Esophagus (tissue), 2 donors: ENCODE measurements around the gene CRMP1. TPM values are rescaled to one million over a fixed set of nuclear protein-coding genes. Genes with fewer than 3 reads are reported as not detected.

Experiments used
- H3K27ac ChIP-seq, 2 donors: one replicate each; pipeline ENCODE4 v1.5.1; 2013; ENCODE audit warnings: low read depth in 2 of 2, mild to moderate bottlenecking in 2 of 2, inconsistent platforms in 1 of 2, low read length in 1 of 2, moderate library complexity in 1 of 2
- H3K27me3 ChIP-seq, 2 donors: one replicate each; pipeline ENCODE4 v1.6.1; 2013; ENCODE audit warnings: low read length in 2 of 2, control low read depth in 1 of 2, mild to moderate bottlenecking in 1 of 2; ENCODE audit not compliant: insufficient read depth in 2 of 2, control insufficient read depth in 1 of 2
- H3K36me3 ChIP-seq, 2 donors: one replicate each; pipeline ENCODE4 v1.6.1; 2013; ENCODE audit warnings: low read length in 1 of 2; ENCODE audit not compliant: control insufficient read depth in 2 of 2, insufficient read depth in 2 of 2
- H3K4me1 ChIP-seq, 2 donors: one replicate each; pipeline ENCODE4 v1.6.1; 2013; ENCODE audit warnings: low read length in 1 of 2; ENCODE audit not compliant: control insufficient read depth in 2 of 2, insufficient read depth in 2 of 2
- H3K4me3 ChIP-seq, 2 donors: one replicate each; pipeline ENCODE4 v1.5.1; 2013; ENCODE audit warnings: low read length in 2 of 2, mild to moderate bottlenecking in 2 of 2, low read depth in 1 of 2, moderate library complexity in 1 of 2
- H3K9me3 ChIP-seq, 2 donors: one replicate each; pipeline ENCODE4 v1.6.1; 2013; ENCODE audit warnings: mild to moderate bottlenecking in 2 of 2, low read depth in 1 of 2, low read length in 1 of 2, moderate library complexity in 1 of 2; ENCODE audit not compliant: control insufficient read depth in 2 of 2, insufficient read depth in 1 of 2
- WGBS, 2 donors: extraction: QIAGEN DNeasy Blood & Tissue Kit; methylation state at CpG; one replicate each; pipeline ENCODE4 v1.1.7; 2013; 5-methylcytosine and 5-hydroxymethylcytosine counted together
- polyA plus RNA-seq, 2 donors: library from polyadenylated mRNA; stranded (reverse); fragments of 200-250 nt; gene quantifications; one replicate each; pipeline ENCODE4 v1.2.3, GENCODE V29; 2013
- donor health status: healthy with polysubstance abuse.
- donor health status: Bipolar disorder and iron deficiency.

Gene CRMP1
- polyA plus RNA-seq, 2 donors: 0.35 to 2.3 TPM

DNA sequence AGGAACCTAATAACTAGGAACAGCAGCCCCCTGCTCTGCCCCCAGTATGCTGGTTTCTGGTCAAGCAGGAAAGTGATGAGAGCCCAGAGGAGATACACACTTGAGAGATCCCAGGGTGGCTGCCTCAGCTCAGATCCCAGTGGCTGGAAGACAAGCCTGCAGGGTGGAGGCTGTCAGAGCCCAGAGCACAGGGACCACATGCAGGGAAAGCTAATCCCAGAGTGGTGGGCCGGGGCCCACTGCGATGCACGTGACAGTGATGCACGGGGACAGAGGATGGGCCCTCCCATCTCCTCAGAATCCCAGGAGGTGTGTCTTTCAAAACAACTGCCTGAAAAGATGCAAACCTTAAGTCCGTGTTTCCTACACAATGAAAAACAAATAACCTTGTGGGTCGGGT lies 29.1 kb upstream of the CRMP1 start:
- 39 to 41% methylated on average over 6 of the region's 6 CpGs for WGBS, 2 donors
- Histone ChIP-seq H3K27me3 (peaks cover 0 to 3% of the 10 kb centered on the region in 2 donors), H3K4me1 (no peaks in the 10 kb centered on the region), H3K27ac (no peak overlapping the region), H3K4me3 (no peak overlapping the region), H3K9me3 (peaks cover 0 to 5% of the 10 kb centered on the region in 2 donors), H3K36me3 (no peaks in the 10 kb centered on the region)

DNA sequence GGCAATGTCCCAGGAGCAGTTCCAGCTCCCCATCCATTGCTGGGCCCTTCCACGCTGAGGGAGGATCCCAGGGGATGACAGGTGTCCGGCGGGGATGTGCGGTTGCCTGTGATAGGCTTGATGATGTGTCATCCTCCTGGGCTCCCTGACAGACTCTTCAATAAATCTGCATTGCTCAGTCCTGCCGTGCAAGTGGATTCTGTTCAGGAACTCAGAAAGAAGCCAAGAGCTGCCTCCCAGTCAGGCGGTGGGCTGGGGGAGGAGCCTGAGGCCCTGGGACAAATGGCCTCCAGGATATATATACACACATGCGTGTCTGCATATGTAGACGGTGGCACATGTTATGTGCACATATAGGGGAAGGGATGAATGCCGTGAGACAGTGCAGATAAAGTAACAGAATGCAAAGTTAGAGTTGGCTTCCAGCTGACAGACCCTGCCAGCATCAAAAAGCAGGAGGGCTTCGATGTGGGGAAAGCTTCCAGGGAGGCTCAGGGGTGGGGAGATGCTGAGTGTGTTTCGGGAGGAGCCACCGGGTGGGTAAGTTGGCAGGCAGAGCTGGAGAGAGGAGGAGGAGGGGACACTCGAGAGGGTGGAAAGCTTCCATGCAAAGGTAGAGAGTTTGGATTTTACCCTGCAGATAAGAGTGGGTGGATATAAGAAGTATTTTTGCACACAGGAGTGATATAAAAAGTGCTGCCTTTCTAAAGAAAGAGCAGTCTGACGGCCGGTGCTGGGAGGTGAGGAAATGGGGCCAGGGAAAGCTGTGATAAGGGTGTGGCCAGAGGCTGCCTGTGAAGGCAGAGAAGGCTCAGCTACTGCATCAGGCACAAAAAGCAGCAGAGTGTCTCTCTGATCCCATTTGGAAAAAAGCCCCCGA lies 28.5 kb upstream of the CRMP1 start:
- no peaks in the 10 kb centered on the region for H3K4me1 ChIP-seq
- WGBS, 2 donors: 25 to 36% methylated on average over 16 of the region's 16 CpGs
- peaks cover 0 to 3% of the 10 kb centered on the region in 2 donors for H3K27me3 ChIP-seq
- H3K9me3 ChIP-seq: peaks cover 0 to 5% of the 10 kb centered on the region in 2 donors
- H3K27ac ChIP-seq: no peak overlapping the region
- no peak overlapping the region for H3K4me3 ChIP-seq
- H3K36me3 ChIP-seq: no peaks in the 10 kb centered on the region

- Histone ChIP-seq H3K27me3 (peaks cover 0 to 3% of the 10 kb centered on the region in 2 donors), H3K4me1 (no peaks in the 10 kb centered on the region), H3K36me3 (no peaks in the 10 kb centered on the region), H3K9me3 (peaks cover 0 to 3% of the 10 kb centered on the region in 2 donors), H3K27ac (no peak overlapping the region), H3K4me3 (no peak overlapping the region)
- 71 to 80% methylated on average over 7 of the region's 7 CpGs for WGBS, 2 donors
Observed at GRCh38 chr4:5919571-5919970, 26.7 kb upstream of the CRMP1 start.

DNA sequence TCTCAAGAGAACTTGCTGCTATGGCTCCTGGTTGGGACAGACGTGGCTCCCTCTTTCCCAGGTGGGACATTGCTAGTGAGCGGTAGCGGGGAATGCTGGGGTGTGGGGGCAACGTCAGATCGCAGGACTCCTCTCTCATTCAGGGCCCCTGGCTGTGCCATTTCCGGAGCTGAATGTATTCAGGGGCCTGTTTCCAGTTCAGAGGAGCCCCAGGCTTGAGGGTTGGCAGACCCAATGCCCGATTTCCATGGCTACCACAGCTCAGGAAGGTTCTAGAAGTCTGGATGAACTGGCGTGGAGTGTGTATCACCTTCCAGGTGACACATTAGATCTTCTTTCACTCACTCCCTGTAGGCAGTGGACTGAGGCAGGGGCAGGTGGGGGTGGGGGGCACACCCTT lies 26.2 kb upstream of the CRMP1 start:
- H3K27me3 ChIP-seq: peaks cover 0 to 3% of the 10 kb centered on the region in 2 donors
- no peak overlapping the region for H3K27ac ChIP-seq
- no peaks in the 10 kb centered on the region for H3K4me1 ChIP-seq
- H3K9me3 ChIP-seq: peaks cover 0 to 3% of the 10 kb centered on the region in 2 donors
- H3K36me3 ChIP-seq: no peaks in the 10 kb centered on the region
- WGBS, 2 donors: 78 to 83% methylated on average over 8 of the region's 8 CpGs
- H3K4me3 ChIP-seq: no peak overlapping the region

DNA sequence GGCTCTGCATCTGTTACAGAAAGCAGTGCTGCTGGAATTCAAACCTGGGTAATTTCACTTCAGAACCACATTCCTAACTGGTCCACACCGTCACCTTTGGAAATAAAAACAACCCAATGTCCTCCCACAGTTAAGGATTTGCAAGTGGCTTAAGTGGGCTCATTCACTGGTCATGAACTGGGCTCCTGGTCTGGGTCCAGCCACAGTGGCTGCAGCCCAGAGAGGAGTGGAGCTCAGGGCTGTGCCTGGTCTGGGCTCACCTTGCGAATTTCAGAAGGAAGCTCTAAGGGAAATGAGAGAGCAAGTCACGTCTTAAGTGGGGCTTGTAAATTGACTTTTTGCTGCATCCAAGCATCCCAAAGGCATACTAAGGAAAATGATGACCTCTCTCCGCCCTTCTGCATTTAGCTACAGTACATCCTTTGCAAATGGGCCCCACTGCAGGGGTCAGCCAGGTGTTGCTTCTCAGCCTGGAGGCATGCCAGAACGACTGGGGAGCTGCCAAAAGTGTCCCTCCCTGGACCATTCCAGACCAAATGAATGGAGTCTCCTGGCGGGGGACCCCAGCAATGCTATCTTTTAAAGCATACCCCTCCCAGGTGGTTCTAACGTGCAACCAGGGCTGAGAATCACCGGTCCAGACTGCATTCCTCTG lies 25.6 kb upstream of the CRMP1 start:
- 50 to 51% methylated on average over 8 of the region's 8 CpGs for whole genome bisulfite sequencing, 2 donors
- no peak overlapping the region for H3K27ac ChIP-seq
- H3K27me3 ChIP-seq: peaks cover 0 to 3% of the 10 kb centered on the region in 2 donors
- peaks cover 0 to 3% of the 10 kb centered on the region in 2 donors for H3K9me3 ChIP-seq
- no peaks in the 10 kb centered on the region for H3K4me1 ChIP-seq
- H3K4me3 ChIP-seq: no peak overlapping the region
- no peaks in the 10 kb centered on the region for H3K36me3 ChIP-seq

- Histone ChIP-seq H3K36me3 (no peaks in the 10 kb centered on the region), H3K4me1 (no peaks in the 10 kb centered on the region), H3K9me3 (peaks cover 0 to 3% of the 10 kb centered on the region in 2 donors), H3K27me3 (peaks cover 0 to 3% of the 10 kb centered on the region in 2 donors), H3K27ac (no peak overlapping the region), H3K4me3 (no peak overlapping the region)
- 44 to 46% methylated on average over 11 of the region's 11 CpGs for WGBS, 2 donors
Observed at GRCh38 chr4:5917672-5918071, 24.8 kb upstream of the CRMP1 start.

GRCh38 chr4:5916229-5916628 lies 23.3 kb upstream of the CRMP1 start:
- Histone ChIP-seq H3K27me3 (peaks cover 0 to 3% of the 10 kb centered on the region in 2 donors), H3K36me3 (no peaks in the 10 kb centered on the region), H3K9me3 (peaks cover 0 to 5% of the 10 kb centered on the region in 2 donors), H3K27ac (no peak overlapping the region), H3K4me1 (no peaks in the 10 kb centered on the region), H3K4me3 (no peak overlapping the region)
- 40 to 60% methylated on average over 3 of the region's 3 CpGs for WGBS, 2 donors

DNA sequence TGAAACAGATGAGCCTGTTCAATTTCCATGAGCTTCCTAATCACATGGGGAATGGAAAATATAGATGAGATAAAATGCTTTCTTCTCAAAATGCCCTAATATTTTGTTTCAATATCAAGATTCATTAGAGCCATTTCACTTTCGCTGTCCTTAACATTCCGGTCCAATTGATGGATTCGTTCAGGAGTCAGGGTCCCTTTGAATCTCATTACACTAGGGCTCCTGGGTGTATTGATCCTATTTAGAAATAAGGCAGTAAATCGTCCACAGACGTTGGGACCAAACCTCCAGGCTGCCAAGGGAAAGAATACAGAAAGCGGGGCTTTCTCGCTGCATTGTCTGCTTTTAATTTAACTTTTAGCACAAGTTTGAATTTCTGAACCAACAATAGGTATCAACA lies 20.6 kb upstream of the CRMP1 start:
- H3K36me3 ChIP-seq: no peaks in the 10 kb centered on the region
- H3K4me3 ChIP-seq: no peak overlapping the region
- H3K4me1 ChIP-seq: no peaks in the 10 kb centered on the region
- no peak overlapping the region for H3K27ac ChIP-seq
- 81 to 90% methylated on average over 7 of the region's 7 CpGs for WGBS, 2 donors
- H3K9me3 ChIP-seq: peaks cover 0 to 5% of the 10 kb centered on the region in 2 donors
- no peaks in the 10 kb centered on the region for H3K27me3 ChIP-seq

GRCh38 chr4:5912614-5913019 lies 19.7 kb upstream of the CRMP1 start:
- H3K4me3 ChIP-seq: no peak overlapping the region
- no peak overlapping the region for H3K27ac ChIP-seq
- H3K9me3 ChIP-seq: peaks cover 3 to 5% of the 10 kb centered on the region in 2 donors
- H3K4me1 ChIP-seq: no peaks in the 10 kb centered on the region
- no peaks in the 10 kb centered on the region for H3K36me3 ChIP-seq
- 52 to 69% methylated on average over 1 of the region's 1 CpG for WGBS, 2 donors
- no peaks in the 10 kb centered on the region for H3K27me3 ChIP-seq
